NCI-H2107 treated with DMSO at 0.1 percent for 48 hours (cell line): Measurements from ENCODE around the gene IPO9.

ENCODE experiments used
- DNase-seq: peaks from one replicate; lab custom pipeline; 2025; ENCODE audit not compliant: unreplicated experiment; lab: John Stamatoyannopoulos, UW

IPO9 gene

GRCh38 chr1:201828820-201829774, at the start of gene IPO9:
Gene IPO9 (plus strand): TSS chr1:201829157. CDS start chr1:201829210, 53 bp downstream.
- DNase-seq, result peak; percentile 88

GRCh38 chr1:201779351-201779880, 49.5 kb upstream of the IPO9 start:
- no peak for DNase-seq

GRCh38 chr1:201780952-201781351, 48.0 kb upstream of the IPO9 start:
- no peak for DNase-seq

- no peak for DNase-seq
These were observed 47.5 kb upstream of the IPO9 start for GRCh38 chr1:201781437-201781836.

- no peak for DNase-seq
These were observed 46.6 kb upstream of the IPO9 start for GRCh38 chr1:201782353-201782752.

GRCh38 chr1:201783058-201783457, 45.9 kb upstream of the IPO9 start:
- DNase-seq, result peak; percentile 80

- DNase-seq, result no peak
These were observed 45.4 kb upstream of the IPO9 start for GRCh38 chr1:201783572-201783971.

GRCh38 chr1:201785291-201785690, 43.7 kb upstream of the IPO9 start:
- DNase-seq, result no peak

GRCh38 chr1:201786824-201787223, 42.1 kb upstream of the IPO9 start:
- no peak for DNase-seq

GRCh38 chr1:201788296-201788695, 40.7 kb upstream of the IPO9 start:
- DNase-seq, result no peak

GRCh38 chr1:201789245-201789644, 39.7 kb upstream of the IPO9 start:
- no peak for DNase-seq

- DNase-seq, result no peak
These were observed 38.7 kb upstream of the IPO9 start for GRCh38 chr1:201790261-201790660.

- DNase-seq, result peak; percentile 52
These were observed 37.7 kb upstream of the IPO9 start for GRCh38 chr1:201791051-201791778.

GRCh38 chr1:201791779-201792173, 37.2 kb upstream of the IPO9 start:
- DNase-seq, result no peak

- DNase-seq, result peak; percentile 75
These were observed 36.2 kb upstream of the IPO9 start for GRCh38 chr1:201792534-201793305.

- no peak for DNase-seq
These were observed 35.5 kb upstream of the IPO9 start for GRCh38 chr1:201793306-201793925.

GRCh38 chr1:201795066-201795465, 33.9 kb upstream of the IPO9 start:
- peak; percentile 20 for DNase-seq

GRCh38 chr1:201800246-201800645, 28.7 kb upstream of the IPO9 start:
- no peak for DNase-seq

GRCh38 chr1:201806801-201807200, 22.2 kb upstream of the IPO9 start:
- no peak for DNase-seq

- no peak for DNase-seq
These were observed 20.9 kb upstream of the IPO9 start for GRCh38 chr1:201807958-201808632.
